ENCODE data around the gene DCAKD.

GRCh38 chr17:45005700-45006099 lies 45.7 kb downstream of the DCAKD start:
- no peak for TF ChIP-seq CTCF (IDR thresholded peaks at IDR 0.05)
- no peak for TF ChIP-seq EZH2phosphoT487 (IDR thresholded peaks at IDR 0.05)
- no peak for TF ChIP-seq EZH2 (IDR thresholded peaks at IDR 0.05)
